Measurements from ENCODE around the gene KIFC3.

KIFC3 gene

GRCh38 chr16:57755061-57755684 lies 47.1 kb downstream of the KIFC3 start:
- peaks cover 9% of the 10 kb centered on the region; the same call in 1 of the 2 replicates for H3K4me1 ChIP-seq (ENCODE audit: control insufficient read depth, insufficient read depth, low read length)
- no peaks in the 10 kb centered on the region for H3K27me3 ChIP-seq (ENCODE audit: control insufficient read depth, insufficient read depth, low read length)
- H3K9me3 ChIP-seq (ENCODE audit: control insufficient read depth, insufficient read depth, low read length) = no peaks in the 10 kb centered on the region
- no peak overlapping the region for H3K27ac ChIP-seq (ENCODE audit: low read depth, low read length)
- no peak overlapping the region for H3K4me3 ChIP-seq (ENCODE audit: low read depth, low read length)
- peaks cover 41% of the 10 kb centered on the region for H3K36me3 ChIP-seq (ENCODE audit: control insufficient read depth, insufficient read depth, low read length)
- H3K9ac ChIP-seq (ENCODE audit: low read depth, low read length) = no peak overlapping the region

GRCh38 chr16:57754354-57755060 lies 47.8 kb downstream of the KIFC3 start:
- Histone ChIP-seq H3K36me3 (ENCODE audit: control insufficient read depth, insufficient read depth, low read length) (peaks cover 41% of the 10 kb centered on the region), H3K27ac (ENCODE audit: low read depth, low read length) (no peak overlapping the region), H3K9ac (ENCODE audit: low read depth, low read length) (no peak overlapping the region), H3K4me3 (ENCODE audit: low read depth, low read length) (no peak overlapping the region), H3K4me1 (ENCODE audit: control insufficient read depth, insufficient read depth, low read length) (0 out of 2 replicates have a peak, but pooled peaks cover 3% of the 10 kb centered on the region), H3K9me3 (ENCODE audit: control insufficient read depth, insufficient read depth, low read length) (no peaks in the 10 kb centered on the region), H3K27me3 (ENCODE audit: control insufficient read depth, insufficient read depth, low read length) (no peaks in the 10 kb centered on the region)

GRCh38 chr16:57753448-57754353 lies 48.6 kb downstream of the KIFC3 start:
- Histone ChIP-seq H3K9me3 (ENCODE audit: control insufficient read depth, insufficient read depth, low read length) (no peaks in the 10 kb centered on the region), H3K4me3 (ENCODE audit: low read depth, low read length) (no peak overlapping the region), H3K27ac (ENCODE audit: low read depth, low read length) (no peak overlapping the region), H3K4me1 (ENCODE audit: control insufficient read depth, insufficient read depth, low read length) (0 out of 2 replicates have a peak, but pooled peaks cover 3% of the 10 kb centered on the region), H3K9ac (ENCODE audit: low read depth, low read length) (no peak overlapping the region), H3K27me3 (ENCODE audit: control insufficient read depth, insufficient read depth, low read length) (no peaks in the 10 kb centered on the region), H3K36me3 (ENCODE audit: control insufficient read depth, insufficient read depth, low read length) (peaks cover 39% of the 10 kb centered on the region)

GRCh38 chr16:57752581-57753447 lies 49.5 kb downstream of the KIFC3 start:
- peaks cover 38% of the 10 kb centered on the region for H3K36me3 ChIP-seq (ENCODE audit: control insufficient read depth, insufficient read depth, low read length)

GRCh38 chr16:57752203-57752580 lies 50.1 kb downstream of the KIFC3 start:
- no peak overlapping the region for H3K9ac ChIP-seq (ENCODE audit: low read depth, low read length)
- H3K27me3 ChIP-seq (ENCODE audit: control insufficient read depth, insufficient read depth, low read length) = no peaks in the 10 kb centered on the region
- no peak overlapping the region for H3K4me3 ChIP-seq (ENCODE audit: low read depth, low read length)
- peaks cover 40% of the 10 kb centered on the region for H3K36me3 ChIP-seq (ENCODE audit: control insufficient read depth, insufficient read depth, low read length)
- no peak overlapping the region for H3K27ac ChIP-seq (ENCODE audit: low read depth, low read length)
- no peaks in the 10 kb centered on the region for H3K9me3 ChIP-seq (ENCODE audit: control insufficient read depth, insufficient read depth, low read length)
- no peaks in the 10 kb centered on the region for H3K4me1 ChIP-seq (ENCODE audit: control insufficient read depth, insufficient read depth, low read length)

More at GRCh38 chr16:57752581-57753447, 49.5 kb downstream of the KIFC3 start:
- Histone ChIP-seq H3K9ac (ENCODE audit: low read depth, low read length) (no peak overlapping the region), H3K4me3 (ENCODE audit: low read depth, low read length) (no peak overlapping the region), H3K27ac (ENCODE audit: low read depth, low read length) (no peak overlapping the region), H3K4me1 (ENCODE audit: control insufficient read depth, insufficient read depth, low read length) (0 out of 2 replicates have a peak, but pooled peaks cover 3% of the 10 kb centered on the region), H3K9me3 (ENCODE audit: control insufficient read depth, insufficient read depth, low read length) (no peaks in the 10 kb centered on the region), H3K27me3 (ENCODE audit: control insufficient read depth, insufficient read depth, low read length) (no peaks in the 10 kb centered on the region)

- H3K9ac ChIP-seq (ENCODE audit: low read depth, low read length) = no peak overlapping the region
- no peaks in the 10 kb centered on the region for H3K4me1 ChIP-seq (ENCODE audit: control insufficient read depth, insufficient read depth, low read length)
- H3K27ac ChIP-seq (ENCODE audit: low read depth, low read length) = no peak overlapping the region
- H3K27me3 ChIP-seq (ENCODE audit: control insufficient read depth, insufficient read depth, low read length) = no peaks in the 10 kb centered on the region
- H3K9me3 ChIP-seq (ENCODE audit: control insufficient read depth, insufficient read depth, low read length) = no peaks in the 10 kb centered on the region
- no peak overlapping the region for H3K4me3 ChIP-seq (ENCODE audit: low read depth, low read length)
- peaks cover 39% of the 10 kb centered on the region for H3K36me3 ChIP-seq (ENCODE audit: control insufficient read depth, insufficient read depth, low read length)
Measured at GRCh38 chr16:57751539-57752202, 50.6 kb downstream of the KIFC3 start.

- no peaks in the 10 kb centered on the region for H3K4me1 ChIP-seq (ENCODE audit: control insufficient read depth, insufficient read depth, low read length)
- H3K27ac ChIP-seq (ENCODE audit: low read depth, low read length) = no peak overlapping the region
- peaks cover 37% of the 10 kb centered on the region for H3K36me3 ChIP-seq (ENCODE audit: control insufficient read depth, insufficient read depth, low read length)
- H3K27me3 ChIP-seq (ENCODE audit: control insufficient read depth, insufficient read depth, low read length) = no peaks in the 10 kb centered on the region
- H3K9ac ChIP-seq (ENCODE audit: low read depth, low read length) = no peak overlapping the region
- no peaks in the 10 kb centered on the region for H3K9me3 ChIP-seq (ENCODE audit: control insufficient read depth, insufficient read depth, low read length)
- H3K4me3 ChIP-seq (ENCODE audit: low read depth, low read length) = no peak overlapping the region
Measured at GRCh38 chr16:57750796-57751538, 51.3 kb downstream of the KIFC3 start.

GRCh38 chr16:57749856-57750452 lies 52.3 kb downstream of the KIFC3 start:
- H3K27me3 ChIP-seq (ENCODE audit: control insufficient read depth, insufficient read depth, low read length) = no peaks in the 10 kb centered on the region
- peaks cover 27% of the 10 kb centered on the region for H3K36me3 ChIP-seq (ENCODE audit: control insufficient read depth, insufficient read depth, low read length)
- no peak overlapping the region for H3K9ac ChIP-seq (ENCODE audit: low read depth, low read length)
- no peak overlapping the region for H3K4me3 ChIP-seq (ENCODE audit: low read depth, low read length)
- no peak overlapping the region for H3K27ac ChIP-seq (ENCODE audit: low read depth, low read length)
- H3K9me3 ChIP-seq (ENCODE audit: control insufficient read depth, insufficient read depth, low read length) = no peaks in the 10 kb centered on the region
- no peaks in the 10 kb centered on the region for H3K4me1 ChIP-seq (ENCODE audit: control insufficient read depth, insufficient read depth, low read length)

- H3K36me3 ChIP-seq (ENCODE audit: control insufficient read depth, insufficient read depth, low read length) = peaks cover 28% of the 10 kb centered on the region
- no peak overlapping the region for H3K4me3 ChIP-seq (ENCODE audit: low read depth, low read length)
- H3K9me3 ChIP-seq (ENCODE audit: control insufficient read depth, insufficient read depth, low read length) = no peaks in the 10 kb centered on the region
- no peak overlapping the region for H3K27ac ChIP-seq (ENCODE audit: low read depth, low read length)
- H3K27me3 ChIP-seq (ENCODE audit: control insufficient read depth, insufficient read depth, low read length) = no peaks in the 10 kb centered on the region
- H3K4me1 ChIP-seq (ENCODE audit: control insufficient read depth, insufficient read depth, low read length) = no peaks in the 10 kb centered on the region
- no peak overlapping the region for H3K9ac ChIP-seq (ENCODE audit: low read depth, low read length)
Measured at GRCh38 chr16:57749101-57749692, 53.1 kb downstream of the KIFC3 start.
